Measurements from ENCODE around the gene STRN4.
"Not testable (repeated sequence)": the region's sequence is repeated elsewhere in the genome, so short reads cannot be mapped to it uniquely, and the experiment has no call there.

The STRN4 gene

GRCh38 chr19:46713781-46714443 lies 32.3 kb downstream of the STRN4 start:
- peak; percentile 88 for DNase-seq (ENCODE audit: low read depth, low spot score)

- not testable (repeated sequence) for DNase-seq (ENCODE audit: low read depth, low spot score)
Measured at GRCh38 chr19:46712768-46713338, 33.4 kb downstream of the STRN4 start.

GRCh38 chr19:46710687-46711086 lies 35.6 kb downstream of the STRN4 start:
- no peak for DNase-seq (ENCODE audit: low read depth, low spot score)

- DNase-seq (ENCODE audit: low read depth, low spot score), result peak; percentile 61
Measured at GRCh38 chr19:46704379-46705076, 41.7 kb downstream of the STRN4 start.

- no peak for DNase-seq (ENCODE audit: low read depth, low spot score)
Measured at GRCh38 chr19:46700704-46701103, 45.5 kb downstream of the STRN4 start.

- no peak for DNase-seq (ENCODE audit: low read depth, low spot score)
Measured at GRCh38 chr19:46698395-46699321, 47.6 kb downstream of the STRN4 start.

- DNase-seq (ENCODE audit: low read depth, low spot score), result peak; percentile 84
Measured at GRCh38 chr19:46697204-46697960, 48.9 kb downstream of the STRN4 start.

GRCh38 chr19:46696866-46697203 lies 49.4 kb downstream of the STRN4 start:
- DNase-seq (ENCODE audit: low read depth, low spot score), result no peak

GRCh38 chr19:46696052-46696451 lies 50.2 kb downstream of the STRN4 start:
- no peak for DNase-seq (ENCODE audit: low read depth, low spot score)

GRCh38 chr19:46693760-46694159 lies 52.5 kb downstream of the STRN4 start:
- no peak for DNase-seq (ENCODE audit: low read depth, low spot score)

GRCh38 chr19:46692918-46693722 lies 53.1 kb downstream of the STRN4 start:
- no peak for DNase-seq (ENCODE audit: low read depth, low spot score)

- DNase-seq (ENCODE audit: low read depth, low spot score), result no peak
Measured at GRCh38 chr19:46691948-46692347, 54.3 kb downstream of the STRN4 start.

- no peak for DNase-seq (ENCODE audit: low read depth, low spot score)
Measured at GRCh38 chr19:46691104-46691503, 55.1 kb downstream of the STRN4 start.

GRCh38 chr19:46689358-46689757 lies 56.9 kb downstream of the STRN4 start:
- DNase-seq (ENCODE audit: low read depth, low spot score), result no peak

- no peak for DNase-seq (ENCODE audit: low read depth, low spot score)
Measured at GRCh38 chr19:46687438-46688145, 58.7 kb downstream of the STRN4 start.

GRCh38 chr19:46685189-46685588 lies 61.1 kb downstream of the STRN4 start:
- DNase-seq (ENCODE audit: low read depth, low spot score), result no peak

GRCh38 chr19:46678110-46678732 lies 68.0 kb downstream of the STRN4 start:
- no peak for DNase-seq (ENCODE audit: low read depth, low spot score)

- DNase-seq (ENCODE audit: low read depth, low spot score), result peak; percentile 22
Measured at GRCh38 chr19:46674416-46675178, 71.7 kb downstream of the STRN4 start.

- DNase-seq (ENCODE audit: low read depth, low spot score), result peak; percentile 49
Measured at GRCh38 chr19:46670813-46671212, 75.4 kb downstream of the STRN4 start.
